H9 (cell line): ENCODE results near the gene ARFIP1. TPM values are rescaled to one million over a fixed set of nuclear protein-coding genes. Genes with fewer than 3 reads are reported as not detected.

Experiments used
- DNase-seq: peaks from one replicate; pipeline ENCODE4 v3.0.0-alpha.2; 2017
- H2AFZ ChIP-seq: one replicate; pipeline ENCODE4 v1.6.1; 2013; ENCODE audit warnings: mild to moderate bottlenecking, low read length, control low read depth, moderate library complexity
- H2AK5ac ChIP-seq: 2 replicates; pipeline ENCODE4 v1.6.1; 2013; ENCODE audit warnings: low read length, control low read depth, mixed read lengths; ENCODE audit not compliant: insufficient read length
- H2BK120ac ChIP-seq: one replicate; pipeline ENCODE4 v1.6.1; 2013; ENCODE audit warnings: low read depth, mild to moderate bottlenecking, low read length, control low read depth, inconsistent platforms; ENCODE audit not compliant: poor library complexity, severe bottlenecking
- H2BK12ac ChIP-seq: 2 replicates; pipeline ENCODE4 v1.6.1; 2013; ENCODE audit warnings: low read length, control low read depth, mixed read lengths, low read depth; ENCODE audit not compliant: insufficient read length
- H2BK15ac ChIP-seq: 2 replicates; pipeline ENCODE4 v1.6.1; 2013; ENCODE audit warnings: low read depth, low read length, control low read depth
- H2BK20ac ChIP-seq: one replicate; pipeline ENCODE4 v1.6.1; 2013; ENCODE audit warnings: low read depth, mild to moderate bottlenecking, low read length, control low read depth, inconsistent platforms; ENCODE audit not compliant: poor library complexity, severe bottlenecking
- H2BK5ac ChIP-seq: 2 replicates; pipeline ENCODE4 v1.6.1; 2013; ENCODE audit warnings: low read length, control low read depth, mixed read lengths; ENCODE audit not compliant: insufficient read length
- H3K14ac ChIP-seq: 2 replicates; pipeline ENCODE4 v1.6.1; 2013; ENCODE audit warnings: low read length, control low read depth; ENCODE audit not compliant: insufficient read depth
- H3K18ac ChIP-seq: 2 replicates; pipeline ENCODE4 v1.6.1; 2013; ENCODE audit warnings: low read depth, mild to moderate bottlenecking, mixed read lengths, low read length, control low read depth; ENCODE audit not compliant: insufficient read length
- H3K23ac ChIP-seq: 2 replicates; pipeline ENCODE4 v1.6.1; 2013; ENCODE audit warnings: low read length, control low read depth, mixed read lengths, low read depth; ENCODE audit not compliant: insufficient read length
- H3K23me2 ChIP-seq: 2 replicates; pipeline ENCODE4 v1.6.1; 2013; ENCODE audit warnings: low read depth, mild to moderate bottlenecking, mixed read lengths, low read length, control low read depth; ENCODE audit not compliant: insufficient read length, poor library complexity, severe bottlenecking
- H3K27ac ChIP-seq: 2 replicates; pipeline ENCODE4 v1.5.1; 2013; ENCODE audit warnings: low read length, control low read depth, mixed read lengths, low read depth; ENCODE audit not compliant: insufficient read length
- H3K27me3 ChIP-seq: 2 replicates; pipeline ENCODE4 v1.6.1; 2013; ENCODE audit warnings: low read length, control low read depth, inconsistent platforms; ENCODE audit not compliant: insufficient read depth
- H3K4ac ChIP-seq: 2 replicates; pipeline ENCODE4 v1.6.1; 2013; ENCODE audit warnings: low read depth, mild to moderate bottlenecking, control low read depth, inconsistent platforms, low read length, moderate library complexity
- H3K4me1 ChIP-seq: 2 replicates; pipeline ENCODE4 v1.6.1; 2013; ENCODE audit warnings: low read length, control low read depth, inconsistent platforms; ENCODE audit not compliant: insufficient read depth
- H3K4me2 ChIP-seq: 2 replicates; pipeline ENCODE4 v1.6.1; 2013; ENCODE audit warnings: low read length, control low read depth, mixed read lengths; ENCODE audit not compliant: insufficient read length, insufficient read depth
- H3K56ac ChIP-seq: 2 replicates; pipeline ENCODE4 v1.6.1; 2013; ENCODE audit warnings: low read depth, mild to moderate bottlenecking, mixed read lengths, low read length, control low read depth; ENCODE audit not compliant: insufficient read length
- H3K79me1 ChIP-seq: 2 replicates; pipeline ENCODE4 v1.6.1; 2013; ENCODE audit warnings: low read depth, mild to moderate bottlenecking, moderate library complexity, low read length, control low read depth, inconsistent platforms; ENCODE audit not compliant: insufficient read depth, poor library complexity, severe bottlenecking
- H3K79me2 ChIP-seq: 2 replicates; pipeline ENCODE4 v1.6.1; 2013; ENCODE audit warnings: low read length, control low read depth, inconsistent platforms; ENCODE audit not compliant: insufficient read depth
- H3K9ac ChIP-seq: 2 replicates; pipeline ENCODE4 v1.6.1; 2013; ENCODE audit warnings: low read length, control low read depth, mixed read lengths; ENCODE audit not compliant: insufficient read length; ENCODE audit errors: extremely low read depth
- H3K9me3 ChIP-seq: one replicate; pipeline ENCODE4 v1.6.1; 2013; ENCODE audit warnings: low read depth, low read length, inconsistent platforms; ENCODE audit not compliant: control insufficient read depth
- H3T11ph ChIP-seq: one replicate; pipeline ENCODE4 v1.6.1; 2013; ENCODE audit warnings: mild to moderate bottlenecking, low read length, control low read depth, inconsistent platforms
- H4K20me1 ChIP-seq: one replicate; pipeline ENCODE4 v1.6.1; 2013; ENCODE audit not compliant: control insufficient read depth, insufficient read length, insufficient read depth
- H4K5ac ChIP-seq: 2 replicates; pipeline ENCODE4 v1.6.1; 2013; ENCODE audit warnings: low read depth, mild to moderate bottlenecking, mixed read lengths, low read length, control low read depth; ENCODE audit not compliant: insufficient read length
- H4K8ac ChIP-seq: replicated peaks from 2 replicates; pipeline ENCODE4 v1.6.1; 2013; ENCODE audit warnings: low read length, control low read depth, mixed read lengths, low read depth; ENCODE audit not compliant: insufficient read length
- H4K91ac ChIP-seq: 2 replicates; pipeline ENCODE4 v1.6.1; 2013; ENCODE audit warnings: low read depth, mild to moderate bottlenecking, moderate library complexity, mixed read lengths, low read length, control low read depth; ENCODE audit not compliant: insufficient read length
- H3K27ac Mint-ChIP-seq, 3 experiments: 2 replicates in 2 of 3; 3 replicates in 1 of 3; pipeline ENCODE4 v1.8.0; 2020 to 2021; ENCODE audit warnings: mixed read lengths in 3 of 3, mild to moderate bottlenecking in 1 of 3, moderate library complexity in 1 of 3
- H3K27me3 Mint-ChIP-seq: 2 replicates; pipeline ENCODE4 v1.8.0; 2021; ENCODE audit warnings: low read depth, mild to moderate bottlenecking, moderate library complexity, mixed read lengths
- H3K36me3 Mint-ChIP-seq, 3 experiments: 2 replicates in 2 of 3; 3 replicates in 1 of 3; pipeline ENCODE4 v1.8.0; 2020 to 2021; ENCODE audit warnings: low read depth in 3 of 3, mixed read lengths in 3 of 3; ENCODE audit not compliant: insufficient read depth in 1 of 3
- H3K4me1 Mint-ChIP-seq, 2 experiments: 2 replicates each; pipeline ENCODE4 v1.8.0; 2020; ENCODE audit warnings: mixed read lengths in 2 of 2
- H3K4me3 Mint-ChIP-seq, 2 experiments: 2 replicates in 1 of 2; 3 replicates in 1 of 2; pipeline ENCODE4 v1.8.0; 2020 to 2021; ENCODE audit warnings: mild to moderate bottlenecking in 2 of 2, mixed read lengths in 2 of 2, moderate library complexity in 1 of 2
- H3K9me3 Mint-ChIP-seq, 2 experiments: 2 replicates in 1 of 2; 3 replicates in 1 of 2; pipeline ENCODE4 v1.8.0; 2020; ENCODE audit warnings: mild to moderate bottlenecking in 2 of 2, mixed read lengths in 2 of 2, moderate library complexity in 1 of 2
- CTCF ChIP-seq: fragments of 200-600 bp; sonication (generic); conservative IDR thresholded peaks from 3 replicates; pipeline ENCODE4 v1.8.0; 2021; ENCODE audit warnings: antibody characterized with exemption, mild to moderate bottlenecking
- total RNA-seq: library from RNA; stranded (reverse); gene quantifications from 2 replicates; pipeline ENCODE4 v1.2.1, GENCODE V29; 2021

ARFIP1 gene
- total RNA-seq, 1 experiment from 2014 or later, result 30.8 TPM

GRCh38 chr4:152903658-152904057, 123.9 kb downstream of the ARFIP1 start:
- H3K9me3 ChIP-seq, result no peaks in the 10 kb centered on the region
- Mint-ChIP-seq H3K4me3 (no peak overlapping the region), H3K27ac (0 out of 7 replicates have a peak overlapping the region, but pooled peaks of 1 of the 3 experiments have one; percentile 17), H3K27me3 (no peaks in the 10 kb centered on the region), H3K36me3 (peaks cover 6 to 10% (median 10%) of the 10 kb centered on the region in 3 experiments), H3K9me3 (no peaks in the 10 kb centered on the region), H3K4me1 (peaks cover 7 to 8% of the 10 kb centered on the region in 2 experiments; a peak in 3 of 4 replicates)
- no peak overlapping the region for H3K9ac ChIP-seq
- H2BK120ac ChIP-seq, result no peak overlapping the region
- no peak overlapping the region for H2BK20ac ChIP-seq
- H2AK5ac ChIP-seq, result no peak overlapping the region
- no peak overlapping the region for H3K56ac ChIP-seq
- no peak overlapping the region for H2BK15ac ChIP-seq
- H2AFZ ChIP-seq, result no peak overlapping the region
- H2BK12ac ChIP-seq, result no peak overlapping the region
- H2BK5ac ChIP-seq, result no peak overlapping the region
- no peak overlapping the region for H3K4ac ChIP-seq
- no peak overlapping the region for H3K18ac ChIP-seq
- H3K79me2 ChIP-seq, result no peaks in the 10 kb centered on the region
- no peaks in the 10 kb centered on the region for H3K27me3 ChIP-seq
- no peak overlapping the region for H3K27ac ChIP-seq
- H3K4me1 ChIP-seq, result no peaks in the 10 kb centered on the region; the same call in 1 of the 2 replicates
- H4K91ac ChIP-seq, result no peak overlapping the region
- H3K79me1 ChIP-seq, result no peaks in the 10 kb centered on the region
- H4K20me1 ChIP-seq, result no peaks in the 10 kb centered on the region
- H3K14ac ChIP-seq, result no peak overlapping the region
- H4K8ac ChIP-seq, result no peak overlapping the region
- TF ChIP-seq CTCF, result no peak
- no peak overlapping the region for H4K5ac ChIP-seq
- no peak overlapping the region for H3T11ph ChIP-seq
- no peaks in the 10 kb centered on the region for H3K23me2 ChIP-seq
- no peak overlapping the region for H3K4me2 ChIP-seq
- H3K23ac ChIP-seq, result no peak overlapping the region
- no peak for DNase-seq
